HepG2 (cell line): ENCODE data around the gene HSD3B7. TPM values are rescaled to one million over a fixed set of nuclear protein-coding genes. Genes with fewer than 3 reads are reported as not detected.

Experiments used
- ATAC-seq: fragments of 200-7000 bp; cut with Tn5 transposase; 3 replicates; pipeline ENCODE4 v1.9.1; 2020; ENCODE audit warnings: mild to moderate bottlenecking, moderate library complexity
- BruUV-seq: library from RNA; stranded (reverse); fragments of 400-500 nt; replicated peaks from 2 replicates; lab custom pipeline; 2021; lab: Mats Ljungman, UMichigan
- CTCF ChIA-PET: fragments of 300-600 bp; formaldehyde crosslinking; extraction: SDS; loops from one replicate; lab custom pipeline; 2021; ENCODE audit warnings: low total read pairs, inconsistent platforms, low intra/inter-chr PET ratio; lab: Yijun Ruan, JAX
- POLR2A ChIA-PET: fragments of 350-600 bp; sonication (Branson Sonifier 250); formaldehyde crosslinking; loops from one replicate; lab custom pipeline; 2020; ENCODE audit warnings: antibody characterized with exemption, inconsistent platforms; lab: Yijun Ruan, JAX
- DNase-seq: peaks from one replicate; pipeline ENCODE4 v3.0.0-alpha.2; 2015; ENCODE audit warnings: low spot score
- FAIRE-seq: peaks from 3 replicates; lab custom pipeline; 2011; peaks lifted over from hg19 to GRCh38; lab: Jason Lieb, UNC
- H2AFZ ChIP-seq: one replicate; pipeline ENCODE4 v1.6.1; 2011; ENCODE audit warnings: low read length, inconsistent platforms
- H3K27ac ChIP-seq: fragments of 300-600 bp; 3 replicates; pipeline ENCODE4 v1.8.0; 2011; ENCODE audit warnings: mixed run types, mild to moderate bottlenecking, mixed read lengths, low read length, inconsistent platforms; ENCODE audit not compliant: insufficient read depth; ENCODE audit errors: extremely low read length
- H3K27me3 ChIP-seq, 2 experiments: fragments of 200-600 bp in 1 of 2; 2 replicates in 1 of 2; 3 replicates in 1 of 2; pipeline versions ENCODE4 v1.6.0 to v1.8.0; 2011; ENCODE audit warnings: low read length in 2 of 2, mild to moderate bottlenecking in 2 of 2, moderate library complexity in 2 of 2, inconsistent platforms in 1 of 2; ENCODE audit not compliant: insufficient read depth in 2 of 2, control insufficient read depth in 1 of 2
- H3K36me3 ChIP-seq, 2 experiments: fragments of 200-600 bp in 1 of 2; replicated peaks in 1 of 2; 2 replicates in 1 of 2; 3 replicates in 1 of 2; pipeline versions ENCODE4 v1.5.1 to v1.8.0; 2011; ENCODE audit warnings: low read length in 2 of 2, inconsistent platforms in 1 of 2; ENCODE audit not compliant: insufficient read depth in 2 of 2, control insufficient read depth in 1 of 2
- H3K4me1 ChIP-seq: 2 replicates; pipeline ENCODE4 v1.5.1; 2012; ENCODE audit warnings: low read length, inconsistent platforms; ENCODE audit not compliant: insufficient read depth
- H3K4me2 ChIP-seq: 2 replicates; pipeline ENCODE4 v1.6.0; 2011; ENCODE audit warnings: low read depth, low read length, inconsistent platforms
- H3K4me3 ChIP-seq, 3 experiments: fragments of 200-600 bp in 1 of 3; sonication (generic), shearing (Covaris generic) in 1 of 3; replicated peaks in 1 of 3; 2 replicates each; pipeline ENCODE4 v1.5.1; 2011 to 2016; ENCODE audit warnings: low read length in 3 of 3, inconsistent platforms in 2 of 3, low read depth in 2 of 3, mild to moderate bottlenecking in 2 of 3, control low read depth in 1 of 3, mixed read lengths in 1 of 3; ENCODE audit not compliant: insufficient read depth in 1 of 3
- H3K79me2 ChIP-seq: one replicate; pipeline ENCODE4 v1.6.1; 2011; ENCODE audit warnings: low read length, inconsistent platforms; ENCODE audit not compliant: insufficient read depth
- H3K9ac ChIP-seq: 2 replicates; pipeline ENCODE4 v1.6.0; 2011; ENCODE audit warnings: mild to moderate bottlenecking, low read depth, low read length, inconsistent platforms; ENCODE audit not compliant: insufficient read depth
- H3K9me3 ChIP-seq: 2 replicates; pipeline ENCODE4 v1.5.1; 2012; ENCODE audit warnings: mild to moderate bottlenecking, low read length
- H4K20me1 ChIP-seq: 2 replicates; pipeline ENCODE4 v1.6.0; 2011; ENCODE audit warnings: inconsistent platforms, mild to moderate bottlenecking, low read length, moderate library complexity; ENCODE audit not compliant: insufficient read depth
- CTCF ChIP-seq: sonication (generic); formaldehyde crosslinking; IDR thresholded peaks from 2 replicates; pipeline ENCODE4 v1.5.0; 2020; ENCODE audit warnings: mild to moderate bottlenecking, missing genetic modification reagents, moderate library complexity
- LBX2 ChIP-seq: sonication (generic); formaldehyde crosslinking; IDR thresholded peaks from 2 replicates; pipeline ENCODE4 v1.5.0; 2020; ENCODE audit warnings: missing genetic modification reagents, mild to moderate bottlenecking, borderline replicate concordance
- MZF1 ChIP-seq: sonication (generic); formaldehyde crosslinking; IDR thresholded peaks from 2 replicates; pipeline ENCODE4 v1.8.1; 2023; ENCODE audit warnings: mild to moderate bottlenecking, missing genetic modification reagents, borderline replicate concordance
- RXRB ChIP-seq: IDR thresholded peaks from 2 replicates; pipeline ENCODE4 v1.6.1; 2016; ENCODE audit warnings: borderline replicate concordance, missing genetic modification reagents, missing compliant biosample characterization
- SRSF1 ChIP-seq: fragments of 200-400 bp; formaldehyde crosslinking; optimal IDR thresholded peaks from 2 replicates; pipeline ENCODE3; 2017; ENCODE audit warnings: mild to moderate bottlenecking, low read depth, low read length, moderate library complexity
- STAG1 ChIP-seq: sonication (generic); formaldehyde crosslinking; IDR thresholded peaks from 2 replicates; pipeline ENCODE4 v1.4.0; 2020; ENCODE audit warnings: missing genetic modification reagents
- UBTF ChIP-seq: sonication (generic); formaldehyde crosslinking; IDR thresholded peaks from 2 replicates; pipeline ENCODE4 v1.4.0; 2020; ENCODE audit warnings: mild to moderate bottlenecking, missing genetic modification reagents
- ZNF235 ChIP-seq: sonication (generic); formaldehyde crosslinking; IDR thresholded peaks from 2 replicates; pipeline ENCODE4 v1.8.1; 2023; ENCODE audit warnings: mild to moderate bottlenecking, missing genetic modification reagents, borderline replicate concordance
- ZNF263 ChIP-seq: sonication (generic); formaldehyde crosslinking; IDR thresholded peaks from 2 replicates; pipeline ENCODE4 v1.4.0; 2020; ENCODE audit warnings: missing genetic modification reagents
- ZNF770 ChIP-seq: sonication (generic); formaldehyde crosslinking; IDR thresholded peaks from 2 replicates; pipeline ENCODE4 v1.5.0; 2020; ENCODE audit warnings: mild to moderate bottlenecking, missing genetic modification reagents
- WGBS: methylation state at CpG from one replicate; pipeline ENCODE4 v1.1.6; 2017; ENCODE audit warnings: low lambda C conversion rate; 5-methylcytosine and 5-hydroxymethylcytosine counted together
- in situ Hi-C: cut with HindIII; loops from 2 replicates; pipeline ENCODE4 v1.10.0; 2017; ENCODE audit warnings: low pct_unique_long_range_greater_than_20kb; ENCODE audit not compliant: extremely low pct_ligation_motif_present
- intact Hi-C: fragments of 100-400 bp; cut with micrococcal nuclease; formaldehyde crosslinking; loops from one replicate; pipeline ENCODE4 v1.10.0; 2022; ENCODE audit not compliant: unreplicated experiment
- polyA plus RNA-seq, 8 experiments: library from polyadenylated mRNA; depleted of rRNA in 3 of 8; stranded (reverse) in 7 of 8; unstranded in 1 of 8; fragments of >200 nt; fragmentation: Illumina TruSeq in 4 of 8; extraction: Trizol in 4 of 8; gene quantifications; 2 replicates each; pipeline versions ENCODE4 v1.2.1 to v1.2.3, GENCODE V29; 2011 to 2016; ENCODE audit warnings: low read depth in 4 of 8, missing spikeins in 1 of 8, mixed read lengths in 1 of 8; ENCODE audit not compliant: insufficient read depth in 1 of 8
- total RNA-seq, 5 experiments: library from RNA; depleted of rRNA; stranded (reverse); fragments of >200 nt; fragmentation: Illumina TruSeq; extraction: Trizol; gene quantifications; 2 replicates each; pipeline ENCODE4 v1.2.3, GENCODE V29; 2016; ENCODE audit warnings: low read depth in 1 of 5

The HSD3B7 gene
- total and polyA plus RNA-seq, 2 of the 13 experiments (the other 11 are each of a cell fraction or from before 2014, with no cell fraction given): 32.9 to 69.7 TPM

- Histone ChIP-seq H3K4me2 (no peak overlapping the region), H3K36me3 (no peaks in the 10 kb centered on the region), H2AFZ (no peak overlapping the region), H3K9me3 (no peaks in the 10 kb centered on the region), H4K20me1 (no peaks in the 10 kb centered on the region), H3K27ac (no peak overlapping the region), H3K79me2 (no peaks in the 10 kb centered on the region), H3K27me3 (peaks cover 6 to 37% of the 10 kb centered on the region in 2 experiments), H3K4me1 (peaks cover 32% of the 10 kb centered on the region), H3K4me3 (no peak overlapping the region), H3K9ac (no peak overlapping the region)
- no TSS peak for BruUV-seq
- DNase-seq (no peak), FAIRE-seq (no peak), ATAC-seq (peak; percentile 8)
- CTCF ChIA-PET: interaction anchor here (1.1 kb wide), 1 partner anchor 25 kb away, joined by 3 read pairs; the partner anchor contains the start of gene HSD3B7
- intact Hi-C loops: no loop called here
- in situ Hi-C loops: no loop called here
- POLR2A ChIA-PET: no interaction called here
- 23% methylated on average over 26 of the region's 36 CpGs for WGBS
- TF ChIP-seq UBTF (no peak), CTCF (CRISPR knock-in tag) (peak; percentile 41), LBX2 (CRISPR knock-in tag) (no peak), ZNF770 (CRISPR knock-in tag) (no peak), ZNF235 (CRISPR knock-in tag) (no peak), ZNF263 (CRISPR knock-in tag) (0 out of 2 replicates have a peak, but pooled peaks have one; percentile 20), STAG1 (CRISPR knock-in tag) (peak; percentile 32; the same call in 1 of the 2 replicates), SRSF1 (no peak), RXRB (CRISPR knock-in tag) (no peak), MZF1 (CRISPR knock-in tag) (no peak)
Measured at GRCh38 chr16:31009894-31010584, 25.0 kb downstream of the HSD3B7 start.
